Prostate gland (tissue), 2 donors: ENCODE data around the gene FAM168A.

Experiments used
- POLR2A ChIP-seq: fragments of 450-650 bp; IDR thresholded peaks from one replicate; pipeline ENCODE4 v1.6.1; 2016; ENCODE audit warnings: antibody characterized with exemption, mild to moderate bottlenecking
- POLR2AphosphoS5 ChIP-seq: sonication (generic); formaldehyde crosslinking; IDR thresholded peaks from one replicate; pipeline ENCODE4 v1.6.1; 2017; ENCODE audit warnings: antibody characterized with exemption
- TF ChIP-seq, protein P1 (sequence below), 4 experiments: fragments of 200-600 bp in 2 of 4; fragments of 450-650 bp in 2 of 4; sonication (generic) in 2 of 4; IDR thresholded peaks; 1 replicate in 3 of 4; 2 replicates in 1 of 4; pipeline ENCODE4 v1.5.1; 2016 to 2019; ENCODE audit warnings: antibody characterized with exemption in 4 of 4, mild to moderate bottlenecking in 2 of 4, moderate library complexity in 2 of 4

DNA sequence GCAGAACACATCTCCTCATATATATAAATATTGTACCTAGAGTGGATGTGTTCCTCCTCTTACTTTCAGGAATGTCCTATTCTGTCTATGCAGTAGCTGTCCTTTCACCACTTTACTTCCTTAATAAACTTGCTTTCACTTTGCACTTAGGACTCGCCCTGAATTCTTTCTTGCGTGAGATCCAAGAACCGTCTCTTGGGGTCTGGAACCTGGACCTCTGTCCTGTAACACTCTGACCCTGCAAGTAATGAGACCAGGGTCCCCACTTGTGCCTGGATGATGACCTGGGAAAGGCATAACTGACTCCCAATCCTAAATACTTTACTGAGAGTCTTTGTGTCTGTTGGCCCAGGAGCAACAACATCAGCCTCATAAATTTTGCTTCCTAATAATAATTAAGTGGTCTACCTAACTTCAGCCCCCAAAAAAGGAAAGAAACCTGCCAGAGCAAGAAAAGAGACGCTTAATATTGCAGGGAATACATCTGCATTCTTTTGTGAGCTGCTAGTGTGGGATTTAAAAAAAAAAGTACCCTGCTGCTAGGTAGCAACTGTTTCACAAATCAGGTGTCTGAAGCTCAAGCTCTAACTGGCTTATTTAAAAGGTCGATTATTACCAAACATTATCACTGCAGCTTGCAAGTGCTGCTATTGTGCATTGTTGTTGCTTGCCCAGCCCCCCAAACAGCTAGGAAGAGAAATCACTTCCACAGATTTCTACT, 69.3 kb downstream of the FAM168A start:
- TF ChIP-seq, protein P1, sequence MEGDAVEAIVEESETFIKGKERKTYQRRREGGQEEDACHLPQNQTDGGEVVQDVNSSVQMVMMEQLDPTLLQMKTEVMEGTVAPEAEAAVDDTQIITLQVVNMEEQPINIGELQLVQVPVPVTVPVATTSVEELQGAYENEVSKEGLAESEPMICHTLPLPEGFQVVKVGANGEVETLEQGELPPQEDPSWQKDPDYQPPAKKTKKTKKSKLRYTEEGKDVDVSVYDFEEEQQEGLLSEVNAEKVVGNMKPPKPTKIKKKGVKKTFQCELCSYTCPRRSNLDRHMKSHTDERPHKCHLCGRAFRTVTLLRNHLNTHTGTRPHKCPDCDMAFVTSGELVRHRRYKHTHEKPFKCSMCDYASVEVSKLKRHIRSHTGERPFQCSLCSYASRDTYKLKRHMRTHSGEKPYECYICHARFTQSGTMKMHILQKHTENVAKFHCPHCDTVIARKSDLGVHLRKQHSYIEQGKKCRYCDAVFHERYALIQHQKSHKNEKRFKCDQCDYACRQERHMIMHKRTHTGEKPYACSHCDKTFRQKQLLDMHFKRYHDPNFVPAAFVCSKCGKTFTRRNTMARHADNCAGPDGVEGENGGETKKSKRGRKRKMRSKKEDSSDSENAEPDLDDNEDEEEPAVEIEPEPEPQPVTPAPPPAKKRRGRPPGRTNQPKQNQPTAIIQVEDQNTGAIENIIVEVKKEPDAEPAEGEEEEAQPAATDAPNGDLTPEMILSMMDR (IDR thresholded peaks at IDR 0.05): no peak
- no peak for TF ChIP-seq POLR2A
- TF ChIP-seq POLR2AphosphoS5: no peak
